C4-2B (cell line): Measurements from ENCODE around the gene EDDM13.

Experiments
- ZFX ChIP-seq: fragments of 450-650 bp; IDR thresholded peaks from 2 replicates; pipeline ENCODE4 v1.6.1; 2017
- TF ChIP-seq, protein P1 (sequence below): fragments of 450-650 bp; conservative IDR thresholded peaks from 2 replicates; pipeline ENCODE4 v1.5.1; 2017; ENCODE audit warnings: mild to moderate bottlenecking

DNA sequence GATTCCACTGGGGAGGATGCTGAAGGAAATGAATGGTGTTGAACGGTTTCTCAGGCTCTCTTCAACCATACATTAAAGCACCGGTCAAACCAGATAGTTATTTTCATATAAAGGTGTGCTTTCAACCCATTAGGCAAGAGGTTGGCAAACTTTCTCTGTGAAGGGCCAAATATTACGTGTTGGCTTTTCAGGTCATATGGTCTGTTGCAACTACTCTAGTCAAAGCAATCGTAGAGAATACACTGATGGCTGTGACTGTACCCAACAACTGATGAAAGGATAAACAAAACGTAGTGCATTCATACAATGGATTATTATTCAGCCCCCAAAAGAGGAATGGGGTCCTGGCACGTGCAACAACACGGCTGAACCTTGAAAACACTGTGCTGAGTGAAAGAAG, 36.2 kb downstream of the EDDM13 start:
- TF ChIP-seq, protein P1, sequence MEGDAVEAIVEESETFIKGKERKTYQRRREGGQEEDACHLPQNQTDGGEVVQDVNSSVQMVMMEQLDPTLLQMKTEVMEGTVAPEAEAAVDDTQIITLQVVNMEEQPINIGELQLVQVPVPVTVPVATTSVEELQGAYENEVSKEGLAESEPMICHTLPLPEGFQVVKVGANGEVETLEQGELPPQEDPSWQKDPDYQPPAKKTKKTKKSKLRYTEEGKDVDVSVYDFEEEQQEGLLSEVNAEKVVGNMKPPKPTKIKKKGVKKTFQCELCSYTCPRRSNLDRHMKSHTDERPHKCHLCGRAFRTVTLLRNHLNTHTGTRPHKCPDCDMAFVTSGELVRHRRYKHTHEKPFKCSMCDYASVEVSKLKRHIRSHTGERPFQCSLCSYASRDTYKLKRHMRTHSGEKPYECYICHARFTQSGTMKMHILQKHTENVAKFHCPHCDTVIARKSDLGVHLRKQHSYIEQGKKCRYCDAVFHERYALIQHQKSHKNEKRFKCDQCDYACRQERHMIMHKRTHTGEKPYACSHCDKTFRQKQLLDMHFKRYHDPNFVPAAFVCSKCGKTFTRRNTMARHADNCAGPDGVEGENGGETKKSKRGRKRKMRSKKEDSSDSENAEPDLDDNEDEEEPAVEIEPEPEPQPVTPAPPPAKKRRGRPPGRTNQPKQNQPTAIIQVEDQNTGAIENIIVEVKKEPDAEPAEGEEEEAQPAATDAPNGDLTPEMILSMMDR: no peak
- no peak for TF ChIP-seq ZFX
